GM21423 (cell line): ENCODE measurements around the gene PPIB.
A peak's percentile ranks its signal among the peaks of the same experiment; 100 is the strongest.

Source experiments
- ATAC-seq: cut with Tn5 transposase; IDR thresholded peaks from one replicate; pipeline ENCODE4 v1.9.1; 2021; ENCODE audit warnings: mild to moderate bottlenecking, moderate library complexity; ENCODE audit not compliant: unreplicated experiment

PPIB gene

GRCh38 chr15:64158363-64159134 lies 4.3 kb downstream of the PPIB start:
- ATAC-seq = no peak

GRCh38 chr15:64157599-64158125 lies 5.2 kb downstream of the PPIB start:
- ATAC-seq = no peak

- no peak for ATAC-seq
Measured at GRCh38 chr15:64156652-64157331, 6.0 kb downstream of the PPIB start.

- no peak for ATAC-seq
Measured at GRCh38 chr15:64155802-64156651, 6.8 kb downstream of the PPIB start.

GRCh38 chr15:64153480-64154367 lies 9.1 kb downstream of the PPIB start:
- ATAC-seq = peak; percentile 55

GRCh38 chr15:64152507-64153387 lies 10.1 kb downstream of the PPIB start:
- ATAC-seq = peak; percentile 18

GRCh38 chr15:64151727-64152506 lies 10.9 kb downstream of the PPIB start, which contains the start of gene SNX22:
Gene SNX22, plus strand, starts transcription at chr15:64151731. Its CDS starts 45 bp downstream, at chr15:64151776.
- ATAC-seq = peak; percentile 7

- no peak for ATAC-seq
Measured at GRCh38 chr15:64149893-64150578, 12.8 kb downstream of the PPIB start.

- ATAC-seq = no peak
Measured at GRCh38 chr15:64149424-64149823, 13.4 kb downstream of the PPIB start.

- ATAC-seq = no peak
Measured at GRCh38 chr15:64148581-64148980, 14.2 kb downstream of the PPIB start.

- ATAC-seq = no peak
Measured at GRCh38 chr15:64148168-64148567, 14.7 kb downstream of the PPIB start.

GRCh38 chr15:64146885-64147681 lies 15.7 kb downstream of the PPIB start:
- ATAC-seq = no peak

- ATAC-seq = no peak
Measured at GRCh38 chr15:64146520-64146884, 16.3 kb downstream of the PPIB start.

GRCh38 chr15:64146041-64146440 lies 16.8 kb downstream of the PPIB start:
- no peak for ATAC-seq

GRCh38 chr15:64144565-64145281 lies 18.1 kb downstream of the PPIB start:
- peak; percentile 65 for ATAC-seq

GRCh38 chr15:64144192-64144564 lies 18.6 kb downstream of the PPIB start:
- no peak for ATAC-seq
